ENCODE data around the gene ATG3.

ATG3 gene

GRCh38 chr3:112484352-112484751 is 77.4 kb downstream of the ATG3 start:
- H3K4me3 ChIP-seq (ENCODE audit: low read depth, low read length), result no peak overlapping the region
- no peak for TF ChIP-seq CTCF (IDR thresholded peaks at IDR 0.05; ENCODE audit: low read depth, low read length)

GRCh38 chr3:112482675-112483074 is 79.1 kb downstream of the ATG3 start:
- TF ChIP-seq CTCF (IDR thresholded peaks at IDR 0.05; ENCODE audit: low read depth, low read length), result no peak
- H3K4me3 ChIP-seq (ENCODE audit: low read depth, low read length), result no peak overlapping the region
